ENCODE results near the gene ADAMTS12. TPM values are rescaled to one million over a fixed set of nuclear protein-coding genes. Genes with fewer than 3 reads are reported as not detected.

ADAMTS12 gene
- total RNA-seq, 1 donor from 2014 or later = 28.7 TPM

DNA sequence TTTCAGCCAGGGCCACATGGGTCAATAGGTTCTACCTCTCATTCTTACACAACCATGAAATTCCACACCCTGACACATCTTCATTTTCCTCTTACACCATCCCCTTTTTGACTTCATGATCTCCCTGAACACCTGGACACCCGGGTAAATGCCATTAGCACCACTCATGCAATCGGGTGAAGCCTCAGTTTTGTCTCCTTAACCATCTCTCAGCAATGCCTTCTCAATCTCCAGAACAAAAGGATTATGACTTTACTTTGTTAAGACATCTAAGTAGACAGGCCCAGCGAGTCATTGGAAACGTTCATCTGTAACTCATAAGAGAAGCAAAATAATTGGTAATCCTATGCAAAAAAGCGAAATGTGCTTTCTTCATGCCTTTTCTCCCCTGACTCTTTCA lies 49.9 kb downstream of the ADAMTS12 start:
- no peak for DNase-seq

DNA sequence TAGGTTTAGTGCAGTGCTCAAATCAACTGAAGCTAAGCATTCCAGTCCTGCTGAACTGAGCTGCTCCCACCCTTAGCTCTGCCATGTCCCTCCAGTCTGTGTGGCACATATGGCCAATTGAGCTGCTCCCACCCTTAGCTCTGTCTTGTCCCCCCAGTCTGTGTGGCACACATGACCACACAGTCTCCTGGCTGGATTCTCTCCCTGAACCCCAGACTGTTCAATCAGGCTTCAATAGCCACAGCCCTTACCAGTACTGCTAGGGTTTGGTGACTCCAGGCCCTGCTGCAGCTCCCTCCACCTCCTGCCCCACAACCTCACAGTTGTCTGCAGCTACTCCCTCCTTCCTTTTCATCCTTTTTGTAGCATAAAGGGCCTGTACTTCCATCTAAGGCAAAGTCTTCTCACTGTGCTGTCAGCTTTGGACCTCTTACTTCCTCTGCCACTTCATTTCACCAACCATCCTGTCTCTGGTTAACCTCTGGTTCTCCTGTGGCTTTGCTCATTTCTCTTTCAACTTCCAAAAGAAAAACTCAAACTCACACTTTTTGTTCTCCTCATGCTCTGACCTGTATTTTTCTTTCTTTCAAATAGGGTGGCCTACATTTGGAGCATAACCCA lies 50.8 kb downstream of the ADAMTS12 start:
- DNase-seq = no peak

DNA sequence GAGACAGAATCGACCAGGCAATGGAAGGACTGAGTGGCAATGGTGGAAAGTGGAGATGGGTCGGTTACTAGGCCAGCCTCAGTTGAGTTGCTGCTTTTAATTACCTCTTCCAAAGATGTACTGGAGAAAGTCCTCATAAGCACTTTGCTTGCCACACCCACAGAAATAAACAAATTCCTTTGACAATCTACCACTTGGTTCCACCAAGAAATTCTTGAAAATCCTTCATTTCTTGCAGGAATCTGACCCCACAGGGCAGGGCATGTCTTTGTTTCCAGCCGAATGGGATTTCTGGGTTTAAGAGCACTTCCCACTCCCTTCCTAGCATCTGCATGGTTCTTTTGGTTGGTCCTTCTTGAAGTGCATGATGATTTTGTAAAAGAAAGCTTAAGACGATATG lies 54.5 kb downstream of the ADAMTS12 start:
- DNase-seq = no peak

GRCh38 chr5:33834334-33834733 lies 57.5 kb downstream of the ADAMTS12 start:
- DNase-seq = no peak

DNA sequence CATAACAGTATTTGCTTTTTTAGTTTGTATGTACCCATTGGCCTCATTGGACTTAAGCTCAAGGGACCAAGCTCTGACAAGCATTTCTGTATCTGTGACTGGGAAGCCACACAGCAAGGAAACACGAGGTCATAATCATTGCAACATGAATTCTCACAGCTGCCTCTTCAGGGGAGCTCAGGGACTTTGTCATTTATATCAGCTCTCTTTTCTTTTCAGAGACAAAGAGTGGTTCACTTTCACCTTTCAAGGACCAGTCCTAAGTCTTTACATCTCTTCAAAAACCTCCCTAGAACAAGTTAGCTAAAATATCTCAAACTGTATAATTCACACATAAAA lies 58.6 kb downstream of the ADAMTS12 start:
- DNase-seq = no peak

DNA sequence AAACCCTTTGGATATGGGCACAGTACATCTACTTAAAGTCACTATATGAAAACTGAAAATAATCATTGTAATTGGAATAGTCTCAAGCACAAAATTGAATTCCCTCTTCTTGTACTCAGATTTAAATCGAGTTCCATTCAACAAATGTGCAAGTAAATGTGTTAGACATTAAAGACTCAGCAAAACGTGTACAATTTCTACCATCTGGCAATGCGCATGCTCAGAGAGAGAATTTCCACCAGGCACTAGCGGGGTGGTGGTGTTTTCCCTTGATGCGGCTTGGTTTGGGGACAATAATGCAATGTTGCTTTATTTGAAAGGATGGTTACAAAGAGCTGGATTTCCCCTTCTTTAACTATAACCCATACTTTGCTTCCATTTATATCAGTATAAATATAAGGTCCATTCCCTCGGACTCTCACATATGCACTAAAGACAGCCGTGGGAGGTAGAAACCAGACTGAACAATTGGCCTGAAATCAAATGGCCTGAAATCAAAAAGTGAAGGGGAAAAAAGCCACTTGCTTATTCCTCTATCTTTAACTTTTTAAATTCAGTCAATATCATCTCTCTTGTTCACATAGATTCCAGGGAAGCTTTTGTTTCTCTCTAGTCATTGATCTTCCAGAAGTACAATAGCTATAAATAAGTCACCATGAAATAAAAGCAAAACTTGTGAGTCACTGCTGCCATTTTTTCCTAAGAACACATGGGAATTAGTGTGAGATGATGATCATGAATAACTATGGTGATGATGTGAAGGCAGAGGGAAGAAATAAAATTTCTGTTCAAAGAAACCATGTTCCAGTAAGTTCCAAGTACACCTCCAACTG lies 59.2 kb downstream of the ADAMTS12 start:
- DNase-seq = no peak

- DNase-seq = no peak
Measured at GRCh38 chr5:33831041-33831440, 60.7 kb downstream of the ADAMTS12 start.

DNA sequence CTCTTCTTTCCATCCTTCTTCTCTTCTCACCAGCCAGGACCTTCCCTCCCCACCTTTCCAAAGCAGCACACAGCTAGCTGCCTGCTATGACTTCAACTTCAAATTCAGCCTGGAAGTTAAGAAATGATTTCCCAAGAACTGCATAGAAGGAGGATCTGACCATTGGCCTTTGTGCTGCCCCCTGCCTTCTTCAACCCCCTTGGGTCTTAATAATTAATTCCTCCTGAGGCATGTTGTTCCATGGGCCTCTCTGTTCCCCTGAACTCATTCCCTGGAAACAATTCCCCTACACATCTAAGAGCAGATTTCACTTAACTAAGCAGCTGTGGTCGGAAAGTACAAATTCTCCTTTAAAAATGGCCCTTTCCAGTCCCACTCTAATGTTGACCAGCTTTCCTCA lies 62.4 kb downstream of the ADAMTS12 start:
- DNase-seq = no peak

DNA sequence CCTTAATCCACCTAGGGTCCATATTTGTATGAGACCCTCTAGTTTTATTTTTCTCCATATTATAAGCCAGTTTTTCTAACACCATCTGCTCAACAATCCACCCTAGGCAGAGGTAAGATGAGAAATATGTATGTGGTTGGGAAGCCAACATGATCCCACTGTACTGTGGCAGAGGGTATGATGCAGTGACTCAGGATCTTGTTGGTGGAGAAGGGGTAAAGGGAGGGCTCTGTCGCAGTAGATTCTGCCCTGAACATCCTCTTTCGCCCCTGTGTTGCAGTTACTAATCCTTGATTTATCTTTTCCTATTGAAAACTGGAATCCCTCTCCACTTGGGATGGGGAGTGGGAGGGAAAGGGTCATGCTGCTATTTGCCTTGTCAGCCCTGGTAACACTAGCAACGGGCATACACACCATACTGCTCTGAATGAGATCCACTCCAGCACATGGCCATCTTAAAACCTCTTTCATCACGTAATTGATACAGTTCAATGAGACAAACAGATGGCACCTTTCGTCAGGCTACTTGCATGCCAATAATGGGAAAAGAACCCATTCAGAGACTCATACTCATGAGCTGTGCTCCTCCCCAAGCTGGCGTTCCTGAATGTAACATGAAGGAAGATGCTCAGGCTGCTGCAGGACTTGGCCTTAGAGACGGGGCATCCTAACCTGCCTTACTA lies 63.0 kb downstream of the ADAMTS12 start:
- DNase-seq = no peak

- no peak for DNase-seq
Measured at GRCh38 chr5:33827885-33828284, 63.9 kb downstream of the ADAMTS12 start.

DNA sequence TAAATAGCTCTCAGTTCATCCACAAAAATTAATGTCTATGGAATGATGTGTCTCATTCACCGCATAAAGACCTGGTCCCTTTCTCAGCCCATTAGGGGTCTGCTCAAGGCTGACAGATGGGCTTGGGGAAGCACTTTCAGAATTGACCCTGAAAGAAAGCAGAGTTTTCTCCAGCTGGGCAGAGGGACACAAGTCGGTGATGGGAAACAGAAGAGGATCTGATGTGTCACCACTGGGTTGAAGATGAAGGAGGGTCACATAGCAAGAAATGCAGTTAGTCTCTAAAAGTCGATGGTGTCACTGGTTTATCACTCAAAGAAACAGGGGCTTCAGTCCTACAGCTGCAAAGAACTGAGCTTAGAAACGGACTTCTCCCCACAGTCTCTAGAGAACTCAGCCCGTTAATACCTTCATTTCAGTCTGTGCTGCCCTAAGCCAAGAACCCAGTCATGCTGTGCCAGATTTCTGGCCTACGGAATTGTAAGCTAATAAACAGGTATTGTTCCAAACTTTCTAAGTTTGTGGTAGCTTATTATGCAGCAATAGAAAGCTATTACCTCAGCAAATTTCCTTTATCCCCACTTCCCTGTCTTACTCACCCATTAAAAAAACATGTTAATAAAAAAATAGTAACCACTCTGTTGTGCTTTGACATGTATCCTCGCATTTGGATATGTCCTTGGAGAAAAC lies 64.6 kb downstream of the ADAMTS12 start:
- no peak for DNase-seq

- DNase-seq = no peak
Measured at GRCh38 chr5:33824516-33825195, 67.1 kb downstream of the ADAMTS12 start.

DNA sequence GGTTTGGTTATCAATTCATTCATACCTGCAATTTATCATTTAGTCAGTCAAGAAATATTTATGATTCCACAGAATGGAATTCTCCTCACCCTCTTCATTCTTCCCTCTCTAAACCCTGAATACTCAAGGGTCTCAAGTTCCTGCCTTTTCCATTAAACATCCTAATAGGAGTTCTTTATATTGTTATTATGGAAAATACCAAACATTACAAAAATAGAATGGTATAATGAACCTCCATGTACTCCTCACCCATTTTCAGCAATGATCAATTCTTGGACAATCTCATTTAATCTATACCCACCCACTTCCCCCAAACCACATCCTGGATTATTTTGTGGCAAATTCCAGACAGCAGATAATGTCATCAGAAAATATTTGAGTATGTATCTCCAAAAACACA lies 74.5 kb downstream of the ADAMTS12 start:
- DNase-seq = no peak

- DNase-seq = peak; percentile 21
Measured at GRCh38 chr5:33816791-33817190, 75.0 kb downstream of the ADAMTS12 start.

GRCh38 chr5:33812746-33813145 lies 79.0 kb downstream of the ADAMTS12 start:
- DNase-seq = no peak

DNA sequence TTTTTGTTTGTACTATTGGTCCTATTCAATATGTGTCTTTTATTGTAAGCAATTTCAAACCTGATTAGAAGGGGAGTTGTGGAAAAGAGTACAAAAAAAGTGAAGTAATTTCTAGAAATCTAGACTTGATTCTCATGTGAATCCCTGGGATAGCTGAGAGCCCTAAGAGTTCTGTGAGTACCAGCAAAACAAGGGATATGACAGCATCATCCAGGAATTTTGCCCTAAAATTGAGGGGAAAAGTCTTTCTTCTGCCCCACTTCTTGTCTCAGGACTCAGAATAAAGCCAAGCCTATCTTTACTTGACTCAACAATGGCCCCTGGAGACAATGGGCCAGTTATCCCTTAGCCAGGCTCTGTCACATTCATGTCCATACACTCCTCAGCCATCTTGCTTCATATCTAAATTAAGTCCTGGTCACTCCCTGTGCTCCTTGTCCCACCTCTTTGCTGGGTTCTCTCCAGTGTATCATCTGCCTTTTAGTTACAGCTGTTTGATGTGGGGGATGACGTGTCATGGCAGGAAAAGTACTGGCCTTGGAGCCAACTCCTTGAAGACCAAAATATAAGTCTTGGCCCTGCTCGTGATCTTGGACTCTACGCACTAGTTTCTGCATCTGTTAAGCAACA lies 81.2 kb downstream of the ADAMTS12 start:
- no peak for DNase-seq

GRCh38 chr5:33809936-33810335 lies 81.9 kb downstream of the ADAMTS12 start:
- DNase-seq = no peak

DNA sequence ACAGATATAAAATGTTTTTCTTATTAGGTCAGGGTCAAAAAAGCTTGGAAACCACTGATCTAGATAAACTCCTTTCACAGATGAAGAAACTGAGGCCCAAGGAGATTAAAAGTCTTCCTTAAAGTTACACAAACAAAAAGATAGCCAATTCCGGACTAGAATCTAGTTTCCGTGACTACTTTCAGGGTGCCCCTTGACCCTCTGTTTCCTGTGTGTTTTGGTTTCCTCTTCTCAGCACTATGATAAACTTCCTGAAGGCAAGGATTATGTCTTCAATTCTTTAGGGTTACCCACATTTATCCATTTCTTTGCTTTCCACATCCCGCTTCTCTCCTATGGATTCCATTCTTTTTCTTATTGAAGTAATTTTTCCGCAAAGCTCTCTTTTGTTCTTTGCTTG lies 83.1 kb downstream of the ADAMTS12 start:
- no peak for DNase-seq

- DNase-seq = no peak
Measured at GRCh38 chr5:33807771-33808170, 84.0 kb downstream of the ADAMTS12 start.

DNA sequence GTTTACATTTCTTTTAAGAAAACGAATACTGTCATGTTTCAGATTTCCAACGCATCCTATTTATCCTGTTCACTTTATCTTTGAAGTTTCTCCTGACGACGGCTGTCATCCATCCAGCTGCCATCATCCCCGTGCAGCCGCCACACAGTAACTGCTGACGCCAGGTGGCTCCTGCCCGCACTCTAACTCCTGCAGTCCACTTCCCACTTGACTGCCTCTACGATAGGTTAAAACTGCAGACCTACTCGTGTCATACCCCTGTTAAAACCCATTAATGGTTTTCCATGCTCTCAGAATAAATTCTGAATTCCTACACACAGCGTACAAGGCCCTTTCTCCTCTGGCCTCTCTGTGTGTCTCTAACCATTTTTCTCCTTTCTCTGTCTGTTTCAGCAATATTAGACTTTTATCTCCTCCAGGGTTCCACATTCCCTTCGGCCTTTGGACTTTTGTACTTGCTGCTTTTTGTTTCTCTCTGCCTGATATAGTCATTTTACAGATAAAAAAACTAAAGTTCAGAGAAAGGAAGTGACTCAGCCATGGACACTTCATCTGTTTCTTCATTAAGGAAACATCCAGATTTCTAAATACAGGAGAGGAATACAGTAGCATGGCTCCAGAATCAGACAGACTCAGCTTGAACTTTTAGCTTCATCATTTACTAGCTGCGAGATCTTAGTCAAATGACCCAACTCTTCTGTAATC lies 84.9 kb downstream of the ADAMTS12 start:
- DNase-seq = no peak

- no peak for DNase-seq
Measured at GRCh38 chr5:33801292-33801691, 90.5 kb downstream of the ADAMTS12 start.

All from tongue (tissue), 2 donors.